Measurements from ENCODE around the gene SMOC1. TPM values are rescaled to one million over a fixed set of nuclear protein-coding genes. Genes with fewer than 3 reads are reported as not detected.
"Not testable (repeated sequence)": the region's sequence is repeated elsewhere in the genome, so short reads cannot be mapped to it uniquely, and the experiment has no call there.

The SMOC1 gene
- total RNA-seq, 2 experiments from 2014 or later = not detected

- Mint-ChIP-seq H3K36me3 (ENCODE audit: low read depth) (no peaks in the 10 kb centered on the region), H3K4me3 (no peak overlapping the region), H3K4me1 (ENCODE audit: low read depth) (no peaks in the 10 kb centered on the region), H3K27ac (no peak overlapping the region), H3K9me3 (no peaks in the 10 kb centered on the region), H3K27me3 (ENCODE audit: low read depth) (peaks cover 18% of the 10 kb centered on the region)
- no peak for DNase-seq
- intact Hi-C loops (cut with micrococcal nuclease) = no loop called here
- CTCF ChIA-PET = no interaction called here
Measured at GRCh38 chr14:69887740-69888657, 8.8 kb downstream of the SMOC1 start.

DNA sequence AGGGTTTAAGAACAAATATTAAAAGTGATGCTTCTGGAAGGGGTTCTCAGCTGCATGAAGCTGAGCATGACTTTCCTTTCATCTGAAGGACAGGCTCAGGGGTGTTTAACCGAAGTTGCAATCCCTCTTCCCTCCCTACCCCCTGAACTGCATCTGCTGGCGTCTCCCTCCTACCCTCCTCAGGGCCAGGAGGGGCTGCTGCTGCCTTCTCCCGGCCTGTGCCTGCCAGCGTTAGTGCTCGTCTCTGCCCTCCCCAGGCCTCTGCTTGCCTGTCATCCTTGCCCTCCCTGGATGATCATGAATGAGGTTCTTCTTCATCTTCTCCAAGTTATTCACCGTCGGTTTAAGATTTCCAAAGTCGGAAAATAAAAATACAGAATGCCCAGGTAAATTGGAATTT is 12.2 kb downstream of the SMOC1 start:
- Mint-ChIP-seq H3K27me3 (ENCODE audit: low read depth) (peaks cover 25% of the 10 kb centered on the region), H3K36me3 (ENCODE audit: low read depth) (no peaks in the 10 kb centered on the region)
- CTCF ChIA-PET = no interaction called here

DNA sequence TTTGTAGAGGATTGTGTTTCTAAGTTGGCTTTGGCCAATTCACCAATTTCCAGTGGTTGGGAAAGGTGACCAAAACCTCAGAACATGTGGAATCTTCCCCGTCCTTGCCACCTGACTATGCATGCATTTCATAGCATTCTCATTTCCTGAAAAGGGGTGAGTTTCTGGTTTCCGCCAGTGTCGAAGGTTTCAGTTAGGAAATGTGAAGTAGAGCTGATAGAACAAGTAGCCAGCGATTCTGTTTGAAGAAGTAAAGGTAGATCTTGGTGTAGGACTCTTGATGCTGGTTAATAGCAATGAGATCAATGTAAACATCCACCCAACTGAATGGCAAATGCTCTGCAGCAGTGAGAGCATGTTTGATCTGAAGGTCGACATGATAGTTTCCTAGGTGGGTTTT is 15.9 kb downstream of the SMOC1 start:
- Mint-ChIP-seq H3K9me3 (peaks cover 20% of the 10 kb centered on the region), H3K4me1 (ENCODE audit: low read depth) (no peaks in the 10 kb centered on the region), H3K27ac (no peak overlapping the region), H3K27me3 (ENCODE audit: low read depth) (peaks cover 27% of the 10 kb centered on the region), H3K36me3 (ENCODE audit: low read depth) (no peaks in the 10 kb centered on the region), H3K4me3 (no peak overlapping the region)
- DNase-seq = no peak
- intact Hi-C loops (cut with micrococcal nuclease) = no loop called here
- CTCF ChIA-PET = interaction anchor here (1.5 kb wide), 1 partner anchor 133 kb away, joined by 4 read pairs; no protein-coding TSS in a partner anchor

More for the DNA sequence above, 12.2 kb downstream of the SMOC1 start:
- Mint-ChIP-seq H3K4me1 (ENCODE audit: low read depth) (no peaks in the 10 kb centered on the region), H3K4me3 (no peak overlapping the region), H3K27ac (no peak overlapping the region), H3K9me3 (no peaks in the 10 kb centered on the region)
- no peak for DNase-seq
- intact Hi-C loops (cut with micrococcal nuclease) = no loop called here

GRCh38 chr14:69896080-69896479 is 16.9 kb downstream of the SMOC1 start:
- intact Hi-C loops (cut with micrococcal nuclease) = no loop called here
- Mint-ChIP-seq H3K4me1 (ENCODE audit: low read depth) (no peaks in the 10 kb centered on the region), H3K36me3 (ENCODE audit: low read depth) (no peaks in the 10 kb centered on the region), H3K4me3 (no peak overlapping the region), H3K9me3 (peaks cover 20% of the 10 kb centered on the region), H3K27ac (no peak overlapping the region), H3K27me3 (ENCODE audit: low read depth) (peaks cover 27% of the 10 kb centered on the region)
- CTCF ChIA-PET = interaction anchor here (0.8 to 1.5 kb wide), 2 partner anchors 77 to 132 kb away, joined by 4 read pairs; no protein-coding TSS in a partner anchor
- no peak for DNase-seq

GRCh38 chr14:69896972-69897371 is 17.8 kb downstream of the SMOC1 start:
- intact Hi-C loops (cut with micrococcal nuclease) = no loop called here
- no peaks in the 10 kb centered on the region for H3K4me1 Mint-ChIP-seq (ENCODE audit: low read depth)
- no peak overlapping the region for H3K27ac Mint-ChIP-seq
- peaks cover 27% of the 10 kb centered on the region for H3K27me3 Mint-ChIP-seq (ENCODE audit: low read depth)
- peaks cover 20% of the 10 kb centered on the region for H3K9me3 Mint-ChIP-seq
- no peak overlapping the region for H3K4me3 Mint-ChIP-seq
- CTCF ChIA-PET = interaction anchor here (0.8 kb wide), 1 partner anchor 78 kb away, joined by 4 read pairs; no protein-coding TSS in a partner anchor
- no peaks in the 10 kb centered on the region for H3K36me3 Mint-ChIP-seq (ENCODE audit: low read depth)
- no peak for DNase-seq

DNA sequence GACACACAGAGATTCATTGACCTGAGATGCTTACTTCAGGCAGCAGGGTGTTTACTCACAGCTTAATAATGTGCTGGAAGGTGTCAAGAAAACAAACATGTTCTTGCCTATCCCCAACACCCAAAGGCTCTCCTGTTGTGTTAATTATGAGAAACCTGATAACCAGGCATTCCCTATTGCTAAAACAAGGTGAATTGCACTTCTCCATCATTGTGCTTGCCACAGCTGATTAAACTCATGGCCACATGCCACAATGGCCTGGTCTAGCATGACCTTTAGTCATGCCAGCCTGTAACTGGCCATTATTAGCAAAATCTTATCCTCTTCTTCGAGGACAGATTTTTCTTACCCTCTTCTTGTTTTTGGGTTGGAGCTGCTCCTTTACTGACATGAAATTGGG is 21.4 kb downstream of the SMOC1 start:
- Mint-ChIP-seq H3K36me3 (ENCODE audit: low read depth) (no peaks in the 10 kb centered on the region), H3K4me1 (ENCODE audit: low read depth) (no peaks in the 10 kb centered on the region), H3K9me3 (peaks cover 20% of the 10 kb centered on the region), H3K4me3 (no peak overlapping the region), H3K27me3 (ENCODE audit: low read depth) (peaks cover 5% of the 10 kb centered on the region), H3K27ac (no peak overlapping the region)
- no peak for DNase-seq
- CTCF ChIA-PET = interaction anchor here (1.2 kb wide), 1 partner anchor 127 kb away, joined by 3 read pairs; no protein-coding TSS in a partner anchor
- intact Hi-C loops (cut with micrococcal nuclease) = no loop called here

DNA sequence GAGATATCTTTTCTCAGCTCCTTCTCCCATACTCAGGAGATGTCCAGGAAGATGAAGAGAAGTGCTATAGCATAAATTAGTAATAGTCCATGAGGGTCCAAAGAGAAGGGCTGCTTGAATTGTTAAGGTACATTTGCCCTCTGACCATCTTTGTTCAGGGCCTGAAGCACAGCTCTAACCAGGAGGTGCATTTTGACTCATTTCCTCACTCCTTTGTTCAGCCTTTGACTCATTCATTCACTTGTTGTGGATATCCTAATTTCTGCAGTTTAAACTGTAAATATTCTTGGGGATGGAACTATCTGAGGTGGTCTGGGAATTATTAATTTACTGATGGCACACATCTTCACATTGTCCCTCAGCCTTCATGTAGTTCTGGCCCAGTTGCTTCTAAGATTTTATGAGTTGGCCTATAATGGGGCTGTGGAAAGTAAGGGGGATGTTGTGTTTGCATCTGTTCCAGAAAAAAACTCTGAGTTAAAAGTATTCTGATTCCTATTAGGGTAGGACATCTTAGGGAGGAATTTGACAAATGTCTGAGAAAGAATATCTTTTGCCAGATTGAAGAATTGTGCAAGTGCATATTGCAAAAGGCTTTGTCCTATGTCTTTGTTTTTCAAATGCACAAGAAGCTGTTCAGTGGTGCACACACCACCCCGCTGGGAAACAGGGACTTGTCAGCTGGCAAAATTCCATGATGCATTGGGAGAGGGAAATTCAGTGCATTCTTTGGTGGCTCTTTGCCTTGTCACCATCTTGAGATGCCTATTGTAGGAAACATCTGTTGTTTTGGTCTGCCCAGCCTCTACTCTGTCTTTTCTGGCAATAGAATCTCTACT is 22.1 kb downstream of the SMOC1 start:
- H3K36me3 Mint-ChIP-seq (ENCODE audit: low read depth) = no peaks in the 10 kb centered on the region
- H3K4me1 Mint-ChIP-seq (ENCODE audit: low read depth) = no peaks in the 10 kb centered on the region
- peaks cover 20% of the 10 kb centered on the region for H3K9me3 Mint-ChIP-seq
- no peak overlapping the region for H3K27ac Mint-ChIP-seq
- no peak for DNase-seq
- H3K4me3 Mint-ChIP-seq = no peak overlapping the region
- intact Hi-C loops (cut with micrococcal nuclease) = no loop called here
- H3K27me3 Mint-ChIP-seq (ENCODE audit: low read depth) = peaks cover 3% of the 10 kb centered on the region
- CTCF ChIA-PET = interaction anchor here (0.7 kb wide), 1 partner anchor 319 kb away, joined by 3 read pairs; no protein-coding TSS in a partner anchor

- H3K27ac Mint-ChIP-seq; H3K36me3 Mint-ChIP-seq (ENCODE audit: low read depth); H3K4me1 Mint-ChIP-seq (ENCODE audit: low read depth); H3K4me3 Mint-ChIP-seq; H3K9me3 Mint-ChIP-seq; CTCF ChIA-PET; intact Hi-C loops (cut with micrococcal nuclease); H3K27me3 Mint-ChIP-seq (ENCODE audit: low read depth); DNase-seq: not testable (repeated sequence)
Measured at GRCh38 chr14:69903046-69903445, 23.8 kb downstream of the SMOC1 start.

GRCh38 chr14:69904246-69904645 is 25.0 kb downstream of the SMOC1 start:
- intact Hi-C loops (cut with micrococcal nuclease) = no loop called here
- no peaks in the 10 kb centered on the region for H3K4me1 Mint-ChIP-seq (ENCODE audit: low read depth)

DNA sequence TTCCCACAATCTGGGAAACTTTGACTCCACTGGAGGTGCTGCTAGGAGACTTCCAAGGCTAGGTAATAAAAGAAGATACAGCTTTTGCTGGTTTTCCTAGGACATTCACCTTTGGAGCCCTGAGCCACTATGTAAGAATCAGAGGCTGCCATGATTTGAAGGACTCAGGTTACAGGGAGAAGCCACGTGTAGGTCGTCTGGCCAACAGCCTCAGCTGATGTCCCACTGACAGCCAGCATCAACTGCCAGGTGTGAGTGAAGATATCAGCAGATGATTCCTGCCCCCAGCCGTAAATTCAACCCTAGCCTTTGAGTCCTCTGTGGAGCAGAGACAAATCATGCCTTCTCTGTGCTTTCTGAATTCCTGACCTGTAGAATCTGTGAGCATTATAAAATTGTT is 27.0 kb downstream of the SMOC1 start:
- intact Hi-C loops (cut with micrococcal nuclease) = no loop called here
- no peak overlapping the region for H3K4me3 Mint-ChIP-seq
- CTCF ChIA-PET = no interaction called here
- no peak for DNase-seq
- no peaks in the 10 kb centered on the region for H3K9me3 Mint-ChIP-seq
- H3K27me3 Mint-ChIP-seq (ENCODE audit: low read depth) = no peaks in the 10 kb centered on the region
- no peaks in the 10 kb centered on the region for H3K36me3 Mint-ChIP-seq (ENCODE audit: low read depth)
- no peaks in the 10 kb centered on the region for H3K4me1 Mint-ChIP-seq (ENCODE audit: low read depth)
- no peak overlapping the region for H3K27ac Mint-ChIP-seq

More at GRCh38 chr14:69904246-69904645, 25.0 kb downstream of the SMOC1 start:
- Mint-ChIP-seq H3K4me3 (no peak overlapping the region), H3K9me3 (peaks cover 1% of the 10 kb centered on the region), H3K36me3 (ENCODE audit: low read depth) (no peaks in the 10 kb centered on the region), H3K27ac (no peak overlapping the region), H3K27me3 (ENCODE audit: low read depth) (peaks cover 2% of the 10 kb centered on the region)
- DNase-seq = no peak
- CTCF ChIA-PET = no interaction called here

- Mint-ChIP-seq H3K9me3 (no peaks in the 10 kb centered on the region), H3K36me3 (ENCODE audit: low read depth) (no peaks in the 10 kb centered on the region), H3K27me3 (ENCODE audit: low read depth) (peaks cover 2% of the 10 kb centered on the region), H3K27ac (no peak overlapping the region), H3K4me3 (no peak overlapping the region), H3K4me1 (ENCODE audit: low read depth) (no peaks in the 10 kb centered on the region)
- DNase-seq = no peak
- intact Hi-C loops (cut with micrococcal nuclease) = no loop called here
- CTCF ChIA-PET = interaction anchor here (1.0 kb wide), 1 partner anchor 33 kb away, joined by 3 read pairs; no protein-coding TSS in a partner anchor
Measured at GRCh38 chr14:69909826-69910550, 30.8 kb downstream of the SMOC1 start.

GRCh38 chr14:69910871-69911270 is 31.7 kb downstream of the SMOC1 start:
- intact Hi-C loops (cut with micrococcal nuclease) = no loop called here
- H3K36me3 Mint-ChIP-seq (ENCODE audit: low read depth) = no peaks in the 10 kb centered on the region
- CTCF ChIA-PET = interaction anchor here (0.5 kb wide), 1 partner anchor 137 kb away, joined by 4 read pairs; no protein-coding TSS in a partner anchor
- no peak overlapping the region for H3K27ac Mint-ChIP-seq
- H3K27me3 Mint-ChIP-seq (ENCODE audit: low read depth) = peaks cover 5% of the 10 kb centered on the region
- no peak overlapping the region for H3K4me3 Mint-ChIP-seq
- no peaks in the 10 kb centered on the region for H3K9me3 Mint-ChIP-seq
- no peak for DNase-seq
- H3K4me1 Mint-ChIP-seq (ENCODE audit: low read depth) = no peaks in the 10 kb centered on the region

Measured in activated naive CD4-positive, alpha-beta T cell treated with anti-CD3 and anti-CD28 coated beads for 36 hours (primary cell).